Mucosa of rectum (tissue), 2 donors: Measurements from ENCODE around the gene BCAS3.
A peak's percentile ranks its signal among the peaks of the same experiment; 100 is the strongest.
"Not testable (repeated sequence)": the region's sequence is repeated elsewhere in the genome, so short reads cannot be mapped to it uniquely, and the experiment has no call there.

Source experiments
- H3K27ac ChIP-seq, 2 donors: one replicate each; pipeline ENCODE4 v1.7.0; 2013; ENCODE audit warnings: inconsistent platforms in 2 of 2, low read depth in 2 of 2, low read length in 2 of 2
- H3K27me3 ChIP-seq, 2 donors: one replicate each; pipeline ENCODE4 v1.7.0; 2013; ENCODE audit warnings: low read length in 2 of 2; ENCODE audit not compliant: control insufficient read depth in 2 of 2, insufficient read depth in 2 of 2
- H3K36me3 ChIP-seq, 2 donors: one replicate each; pipeline ENCODE4 v1.7.0; 2013; ENCODE audit warnings: low read length in 2 of 2; ENCODE audit not compliant: control insufficient read depth in 2 of 2, insufficient read depth in 2 of 2
- H3K4me1 ChIP-seq, 2 donors: one replicate each; pipeline ENCODE4 v1.7.0; 2013; ENCODE audit warnings: low read length in 2 of 2, mild to moderate bottlenecking in 1 of 2; ENCODE audit not compliant: control insufficient read depth in 2 of 2, insufficient read depth in 2 of 2
- H3K4me3 ChIP-seq, 2 donors: one replicate each; pipeline ENCODE4 v1.7.0; 2013; ENCODE audit warnings: low read length in 2 of 2
- H3K9ac ChIP-seq, 2 donors: one replicate each; pipeline ENCODE4 v1.7.0; 2013; ENCODE audit warnings: low read length in 2 of 2, low read depth in 1 of 2, mild to moderate bottlenecking in 1 of 2
- H3K9me3 ChIP-seq, 2 donors: one replicate each; pipeline ENCODE4 v1.7.0; 2013; ENCODE audit warnings: low read length in 2 of 2; ENCODE audit not compliant: control insufficient read depth in 2 of 2
- donor health status: healthy.
- donor health status: Normal muscosa, but diverticular disease.

Gene BCAS3

DNA sequence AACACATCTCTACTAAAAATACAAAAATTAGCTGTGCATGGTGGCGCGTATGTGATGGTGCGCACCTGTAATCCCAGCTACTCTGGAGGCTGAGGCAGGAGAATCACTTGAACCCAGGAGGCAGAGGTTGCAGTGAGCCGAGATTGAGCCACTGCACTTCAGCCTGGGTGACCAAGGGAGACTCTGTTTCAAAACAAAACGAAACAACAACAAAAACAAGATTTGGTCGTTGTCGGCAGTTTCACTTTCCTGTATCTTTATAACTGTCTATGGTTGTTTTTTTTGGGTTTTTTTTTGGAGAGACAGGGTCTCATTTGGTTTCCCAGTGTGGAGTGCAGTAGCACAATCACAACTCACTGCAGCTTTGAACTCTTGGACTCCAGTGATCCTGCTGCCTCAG is 8.9 kb upstream of the BCAS3 start:
- not testable (repeated sequence) for H3K36me3 ChIP-seq, H3K9ac ChIP-seq, H3K9me3 ChIP-seq, H3K27ac ChIP-seq, H3K4me1 ChIP-seq, H3K27me3 ChIP-seq, H3K4me3 ChIP-seq

DNA sequence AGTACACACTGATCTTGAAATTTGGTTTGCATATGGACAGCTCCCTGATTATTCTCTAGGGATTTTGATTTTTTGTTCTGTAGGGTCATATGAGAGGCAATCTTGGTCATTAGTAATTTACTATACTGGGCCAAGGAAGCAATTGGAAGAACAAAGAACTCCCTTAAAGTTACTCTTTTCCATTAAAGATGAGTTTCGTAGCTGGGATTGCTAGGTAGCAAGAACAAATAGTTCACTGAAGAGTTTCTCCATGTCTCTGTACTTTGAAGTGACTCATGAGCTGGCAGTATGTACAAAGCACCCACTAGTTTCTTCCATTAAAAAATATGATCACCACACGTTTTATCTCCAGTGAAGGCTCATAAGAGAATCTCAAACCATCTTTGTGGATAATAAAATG is 6.2 kb upstream of the BCAS3 start:
- Histone ChIP-seq H3K27me3 (no peaks in the 10 kb centered on the region), H3K9ac (no peak overlapping the region), H3K9me3 (no peaks in the 10 kb centered on the region), H3K4me3 (no peak overlapping the region), H3K36me3 (no peaks in the 10 kb centered on the region), H3K27ac (no peak overlapping the region), H3K4me1 (no peaks in the 10 kb centered on the region)

DNA sequence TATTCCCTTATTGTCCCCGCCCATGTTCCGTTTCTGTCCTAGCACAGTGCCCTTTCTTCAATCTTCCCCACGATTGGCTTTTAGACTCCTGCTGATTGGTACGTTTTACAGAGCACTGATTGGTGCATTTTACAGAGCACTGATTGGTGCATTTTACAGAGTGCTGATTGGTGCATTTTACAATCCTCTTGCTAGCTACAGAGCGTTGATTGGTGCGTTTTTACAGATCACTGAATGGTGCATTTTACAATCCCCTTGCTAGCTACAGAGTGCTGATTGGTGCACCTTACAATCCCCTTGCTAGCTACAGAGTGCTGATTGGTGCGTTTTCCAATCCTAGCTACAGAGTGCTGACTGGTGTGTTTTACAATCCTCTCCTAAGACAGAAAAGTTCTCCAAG is 3.0 kb upstream of the BCAS3 start:
- not testable (repeated sequence) for H3K36me3 ChIP-seq, H3K4me3 ChIP-seq

GRCh38 chr17:60675997-60676396 is 1.7 kb upstream of the BCAS3 start:
- Histone ChIP-seq H3K9ac (no peak overlapping the region), H3K27ac (no peak overlapping the region), H3K9me3 (no peaks in the 10 kb centered on the region)

More for the DNA sequence above, 3.0 kb upstream of the BCAS3 start:
- not testable (repeated sequence) for H3K27ac ChIP-seq, H3K27me3 ChIP-seq, H3K9ac ChIP-seq, H3K9me3 ChIP-seq, H3K4me1 ChIP-seq

DNA sequence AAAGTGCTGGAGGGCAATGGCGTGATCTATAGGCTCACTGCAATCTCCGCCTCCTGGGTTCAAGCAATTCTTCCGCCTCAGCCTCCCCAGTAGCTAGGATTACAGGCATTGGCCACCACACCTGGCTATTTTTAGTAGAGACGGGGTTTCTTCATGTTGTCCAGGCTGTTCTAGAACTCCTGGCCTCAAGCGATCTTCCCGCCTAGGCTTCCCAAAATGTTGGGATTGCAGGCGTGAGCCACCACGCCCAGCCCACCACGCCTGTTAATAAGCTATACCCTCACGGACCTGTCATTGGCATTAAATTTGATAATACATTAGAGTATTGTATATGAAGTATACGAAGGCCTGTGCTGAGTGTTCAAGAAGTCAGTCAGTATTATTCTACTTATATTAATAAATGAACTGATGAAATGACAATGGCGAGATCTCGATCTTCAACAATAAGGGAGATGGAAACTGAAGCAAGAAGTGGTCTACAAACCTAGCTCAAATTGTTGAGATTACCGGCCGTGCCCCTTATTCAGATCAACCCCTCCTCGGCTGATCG is 818 bp upstream of the BCAS3 start:
- peak overlapping the region; percentile 79 to 82 for H3K9ac ChIP-seq

More at GRCh38 chr17:60675997-60676396, 1.7 kb upstream of the BCAS3 start:
- Histone ChIP-seq H3K36me3 (no peaks in the 10 kb centered on the region), H3K4me3 (no peak overlapping the region), H3K27me3 (no peaks in the 10 kb centered on the region), H3K4me1 (peaks cover 8 to 9% of the 10 kb centered on the region in 2 donors)

GRCh38 chr17:60678118-60678444 is 430 bp downstream of the BCAS3 start:
- H3K27me3 ChIP-seq: no peaks in the 10 kb centered on the region
- no peaks in the 10 kb centered on the region for H3K9me3 ChIP-seq
- peak overlapping the region; percentile 99 for H3K4me3 ChIP-seq
- peaks cover 8 to 9% of the 10 kb centered on the region in 2 donors for H3K4me1 ChIP-seq
- H3K27ac ChIP-seq: peak overlapping the region; percentile 82 to 87
- peak overlapping the region; percentile 79 to 84 for H3K9ac ChIP-seq
- no peaks in the 10 kb centered on the region for H3K36me3 ChIP-seq

More for the DNA sequence above, 818 bp upstream of the BCAS3 start:
- Histone ChIP-seq H3K4me1 (peaks cover 8 to 9% of the 10 kb centered on the region in 2 donors), H3K36me3 (no peaks in the 10 kb centered on the region), H3K27ac (peak overlapping the region; percentile 79 to 87), H3K9me3 (no peaks in the 10 kb centered on the region), H3K4me3 (peak overlapping the region; percentile 99), H3K27me3 (no peaks in the 10 kb centered on the region)

DNA sequence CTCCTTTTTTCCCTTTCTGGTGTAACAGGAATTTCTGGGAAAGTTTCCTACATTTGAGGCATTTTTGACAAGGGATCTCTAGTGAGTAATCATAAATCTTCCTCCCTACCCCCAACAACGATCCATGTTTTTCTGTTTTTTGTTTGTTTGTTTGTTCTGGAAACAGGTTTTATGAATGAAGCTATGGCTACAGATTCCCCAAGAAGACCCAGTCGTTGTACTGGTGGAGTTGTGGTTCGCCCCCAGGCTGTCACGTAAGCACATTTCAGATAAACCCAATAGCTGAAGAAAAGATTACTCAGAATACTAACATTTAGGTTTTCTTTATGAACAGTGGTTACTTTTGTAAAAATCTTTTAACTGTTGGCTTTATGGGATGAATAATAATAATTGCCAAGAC is 1.6 kb downstream of the BCAS3 start:
- no peak overlapping the region for H3K4me3 ChIP-seq
- peaks cover 8 to 9% of the 10 kb centered on the region in 2 donors for H3K4me1 ChIP-seq
- no peak overlapping the region for H3K9ac ChIP-seq
- no peak overlapping the region for H3K27ac ChIP-seq
- peaks cover 0 to 6% of the 10 kb centered on the region in 2 donors for H3K36me3 ChIP-seq
- no peaks in the 10 kb centered on the region for H3K9me3 ChIP-seq
- H3K27me3 ChIP-seq: no peaks in the 10 kb centered on the region

GRCh38 chr17:60680754-60681153 is 3.1 kb downstream of the BCAS3 start:
- Histone ChIP-seq H3K27me3 (no peaks in the 10 kb centered on the region), H3K4me3 (no peak overlapping the region), H3K36me3 (peaks cover 0 to 12% of the 10 kb centered on the region in 2 donors), H3K27ac (no peak overlapping the region), H3K9ac (no peak overlapping the region), H3K9me3 (no peaks in the 10 kb centered on the region), H3K4me1 (peaks cover 8 to 9% of the 10 kb centered on the region in 2 donors)

DNA sequence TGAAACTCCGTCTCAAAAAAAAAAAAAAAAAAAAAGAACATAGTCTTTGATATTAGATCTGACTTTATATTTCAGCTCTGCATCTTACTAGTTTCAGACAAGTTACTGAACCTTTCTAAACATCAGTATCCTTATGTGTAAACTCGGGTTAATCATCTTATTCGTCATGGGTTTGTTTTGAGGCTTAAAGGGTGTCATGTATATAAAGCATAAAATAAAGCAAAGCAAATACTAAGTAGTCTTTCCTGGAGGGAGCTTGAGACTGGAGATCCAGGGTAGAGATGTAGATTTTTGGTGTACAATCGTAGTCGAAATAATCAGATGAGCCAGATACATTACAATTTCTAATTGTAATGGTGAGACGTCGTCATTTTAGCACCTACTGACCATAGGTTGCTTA is 7.8 kb downstream of the BCAS3 start:
- H3K4me1 ChIP-seq: no peaks in the 10 kb centered on the region
- H3K27me3 ChIP-seq: no peaks in the 10 kb centered on the region
- H3K27ac ChIP-seq: no peak overlapping the region
- no peak overlapping the region for H3K4me3 ChIP-seq
- peaks cover 4 to 15% of the 10 kb centered on the region in 2 donors for H3K36me3 ChIP-seq
- no peak overlapping the region for H3K9ac ChIP-seq
- no peaks in the 10 kb centered on the region for H3K9me3 ChIP-seq

DNA sequence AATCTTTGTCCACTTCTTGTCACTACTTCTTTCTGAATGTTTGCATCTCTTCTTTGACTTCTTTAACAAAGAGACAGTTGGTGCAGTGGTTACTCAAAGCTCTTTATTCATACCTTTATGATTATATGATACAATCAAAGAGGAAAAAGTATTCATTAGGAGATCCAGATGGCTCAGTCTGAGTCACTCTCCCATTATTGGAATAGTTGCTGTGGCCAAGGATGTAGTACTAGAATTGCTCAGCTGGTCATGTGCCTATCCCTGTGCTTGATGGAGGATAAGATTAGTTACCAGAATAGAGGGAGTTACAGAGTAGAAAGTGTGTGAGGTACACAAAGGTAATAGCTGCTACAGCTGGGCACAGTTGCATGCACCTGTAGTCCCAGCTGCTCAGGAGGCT is 18.3 kb downstream of the BCAS3 start:
- Histone ChIP-seq H3K27me3 (no peaks in the 10 kb centered on the region), H3K36me3 (peaks cover 0 to 8% of the 10 kb centered on the region in 2 donors), H3K9ac (no peak overlapping the region), H3K27ac (no peak overlapping the region), H3K4me3 (no peak overlapping the region), H3K4me1 (no peaks in the 10 kb centered on the region), H3K9me3 (no peaks in the 10 kb centered on the region)

GRCh38 chr17:60699090-60699489 is 21.4 kb downstream of the BCAS3 start:
- no peak overlapping the region for H3K4me3 ChIP-seq
- H3K36me3 ChIP-seq: peaks cover 0 to 5% of the 10 kb centered on the region in 2 donors
- no peak overlapping the region for H3K9ac ChIP-seq
- H3K9me3 ChIP-seq: no peaks in the 10 kb centered on the region
- H3K4me1 ChIP-seq: no peaks in the 10 kb centered on the region
- H3K27ac ChIP-seq: no peak overlapping the region
- no peaks in the 10 kb centered on the region for H3K27me3 ChIP-seq
